CD4-positive, alpha-beta T cell treated with Interleukin-2 at 100 ng/mL for 4 hours (primary cell): ENCODE results near the gene EXOSC2.
A peak's percentile ranks its signal among the peaks of the same experiment; 100 is the strongest.
"Not testable (repeated sequence)": the region's sequence is repeated elsewhere in the genome, so short reads cannot be mapped to it uniquely, and the experiment has no call there.

Experiments
- DNase-seq: peaks from one replicate; pipeline ENCODE4 v3.0.0-alpha.2; 2020; ENCODE audit warnings: low spot score

Gene EXOSC2

DNA sequence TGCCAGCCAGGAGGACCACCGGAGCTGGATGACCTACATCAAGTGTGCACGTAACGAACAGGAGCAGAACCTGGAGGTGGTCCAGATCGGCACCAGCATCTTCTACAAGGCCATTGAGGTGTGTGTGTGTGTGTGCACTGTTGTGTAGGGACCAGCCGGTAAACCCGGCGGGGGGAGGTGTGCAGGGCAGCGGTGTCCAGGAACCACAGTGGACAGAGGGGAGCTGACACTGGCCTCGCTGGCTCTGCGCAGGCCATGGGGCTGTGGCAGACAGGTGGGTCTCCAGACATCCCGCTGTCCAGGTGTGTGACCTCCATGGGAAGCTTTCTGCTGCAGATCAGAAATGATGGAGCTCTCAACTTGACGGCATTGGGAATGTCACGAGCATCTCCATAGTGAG is 25.4 kb upstream of the EXOSC2 start:
- DNase-seq: no peak

DNA sequence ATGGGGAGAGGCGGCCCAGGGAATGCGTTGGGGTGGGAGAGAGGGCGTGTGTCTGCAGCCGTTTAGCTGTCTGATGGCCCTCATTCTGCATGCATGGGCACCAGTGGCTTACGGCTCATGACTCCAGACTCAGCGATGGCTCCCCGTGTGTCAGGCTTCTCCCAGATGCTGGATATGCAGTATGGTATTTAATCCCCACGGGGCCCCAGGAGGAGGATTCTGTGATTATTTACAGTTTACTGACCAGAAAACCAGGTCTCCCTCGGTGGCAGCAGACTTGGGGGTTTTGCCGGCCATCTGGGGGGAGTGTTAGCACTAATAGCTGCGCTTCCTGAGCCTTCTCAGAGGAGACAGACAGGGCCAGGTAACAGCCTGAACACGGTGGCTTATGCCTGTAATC is 24.9 kb upstream of the EXOSC2 start:
- DNase-seq: no peak

DNA sequence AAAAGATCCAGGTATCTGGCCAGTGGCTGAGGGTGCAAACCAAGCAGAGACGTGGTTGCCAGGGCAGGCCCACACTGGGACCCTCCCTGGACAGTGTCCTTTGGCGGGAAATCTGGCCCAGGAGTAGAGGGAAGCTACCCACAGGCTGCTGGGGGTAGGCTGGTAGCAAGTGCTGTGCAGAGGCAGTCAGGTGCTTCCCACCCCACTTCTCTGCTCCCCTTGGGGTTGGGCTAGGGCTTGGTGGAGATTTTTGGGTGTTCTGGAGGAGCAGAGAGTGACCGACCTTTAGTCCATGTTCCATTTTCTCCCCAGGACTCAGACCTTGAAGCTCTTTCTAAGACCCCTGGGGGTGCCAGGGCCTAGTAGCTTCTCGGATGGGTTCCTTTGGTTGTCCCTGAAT is 23.6 kb upstream of the EXOSC2 start:
- DNase-seq: no peak

DNA sequence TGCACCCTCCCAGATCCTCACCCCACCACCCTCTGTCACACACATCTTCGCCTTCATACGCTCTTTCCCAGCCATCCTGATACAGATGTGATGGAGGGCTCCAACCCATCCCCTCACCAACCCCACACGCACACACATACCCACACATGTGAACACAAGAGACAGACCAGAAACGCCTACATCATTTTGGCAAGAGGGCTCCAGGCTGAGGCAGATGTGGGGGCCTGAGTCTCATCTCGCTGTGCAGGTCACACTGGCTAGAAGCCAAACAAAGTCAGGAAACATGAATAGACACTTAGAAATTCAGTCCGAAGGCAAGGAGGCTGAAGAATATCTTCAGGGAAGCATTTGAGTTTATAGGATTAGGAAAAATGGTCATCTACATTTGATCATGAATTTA is 22.9 kb upstream of the EXOSC2 start:
- no peak for DNase-seq

DNA sequence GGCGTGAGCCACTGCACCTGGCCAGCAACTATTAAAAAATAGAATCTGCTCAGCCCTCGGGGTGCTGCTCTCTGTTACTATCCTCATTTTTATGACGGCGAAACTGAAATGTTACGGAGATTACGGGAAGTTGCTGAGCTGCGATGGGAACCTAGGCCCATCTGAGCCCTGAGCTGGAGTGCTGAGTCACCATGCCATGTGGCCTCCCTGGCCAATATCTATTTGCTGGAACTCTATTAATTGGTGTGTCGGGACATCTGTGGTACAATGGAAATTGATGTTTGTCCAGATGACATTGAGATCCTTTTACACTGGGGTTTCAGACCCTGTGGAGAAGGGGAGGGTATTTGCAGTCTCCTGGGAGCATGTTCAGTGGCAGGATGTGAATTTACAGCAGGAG is 21.1 kb upstream of the EXOSC2 start:
- DNase-seq: no peak

DNA sequence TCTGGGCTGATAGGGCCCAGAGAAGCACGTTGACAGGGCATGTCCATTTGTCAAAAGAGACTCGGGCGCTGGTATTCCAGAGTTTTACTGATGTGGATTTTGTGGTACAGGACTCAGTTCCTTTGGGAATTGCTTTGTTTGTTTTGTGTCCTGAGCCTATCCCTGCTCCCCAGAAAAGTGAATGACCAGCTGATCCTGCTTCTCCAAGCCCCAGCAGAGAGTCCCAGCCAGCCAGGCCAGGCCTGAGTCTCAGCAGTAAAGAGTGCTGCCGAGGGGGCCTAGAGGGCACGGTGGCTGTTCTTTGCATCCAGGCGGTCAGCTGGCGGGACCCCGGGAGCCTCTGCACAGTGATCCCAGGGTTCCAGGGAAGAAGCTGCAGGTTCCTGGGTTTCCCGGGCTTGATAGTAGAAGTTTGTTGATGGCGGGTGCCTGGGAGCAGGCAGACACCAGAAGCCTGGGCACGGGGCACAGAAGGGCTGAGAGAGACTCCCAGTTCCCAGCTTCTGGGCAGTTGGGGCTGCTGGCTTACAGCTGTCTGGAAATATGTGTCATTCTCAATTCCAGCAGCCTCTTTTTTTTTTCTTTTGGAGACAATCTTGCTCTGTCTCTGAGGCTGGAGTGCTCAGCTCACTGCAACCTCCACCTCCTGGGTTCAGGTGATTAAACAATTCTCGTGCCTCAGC is 20.5 kb upstream of the EXOSC2 start:
- no peak for DNase-seq

DNA sequence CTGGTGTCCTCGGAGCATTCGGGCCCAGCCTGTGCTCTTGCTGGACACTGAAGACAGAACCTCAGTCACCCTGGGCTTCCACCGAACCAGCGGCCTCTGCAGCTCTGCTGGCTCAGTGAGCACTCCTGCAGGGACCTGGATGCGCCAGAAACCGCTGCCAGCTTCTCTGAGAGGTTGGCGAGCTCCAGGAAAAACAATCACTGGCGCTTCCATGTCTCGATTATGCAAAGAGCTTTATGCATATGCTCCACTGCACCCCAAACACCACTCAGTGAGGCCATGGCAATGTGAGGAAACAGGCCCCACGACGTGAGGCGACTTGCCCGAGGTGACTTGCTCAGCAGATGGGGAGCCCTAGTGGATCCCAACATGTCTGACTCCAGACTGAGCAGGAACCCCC is 18.2 kb upstream of the EXOSC2 start:
- DNase-seq: no peak

DNA sequence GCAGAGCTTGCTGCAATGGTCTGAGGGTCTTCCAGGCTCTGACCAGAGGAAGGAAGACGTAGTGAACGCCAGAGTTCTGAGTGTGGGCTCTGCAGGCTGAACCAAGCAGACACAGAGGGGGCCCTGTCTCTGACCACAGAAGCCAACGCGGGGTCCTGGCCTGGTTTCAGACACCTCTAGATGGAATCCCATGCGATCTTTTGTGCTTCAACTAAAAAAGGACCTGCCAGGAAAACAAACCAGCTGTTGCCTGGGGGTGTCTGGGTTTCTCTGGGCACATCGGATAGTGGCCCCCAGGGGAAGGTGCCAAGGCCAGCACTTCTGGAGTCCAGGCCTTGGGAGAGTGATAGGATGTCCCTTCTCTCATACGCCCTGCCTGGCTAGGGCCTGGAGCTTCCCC is 16.3 kb upstream of the EXOSC2 start:
- DNase-seq: no peak

DNA sequence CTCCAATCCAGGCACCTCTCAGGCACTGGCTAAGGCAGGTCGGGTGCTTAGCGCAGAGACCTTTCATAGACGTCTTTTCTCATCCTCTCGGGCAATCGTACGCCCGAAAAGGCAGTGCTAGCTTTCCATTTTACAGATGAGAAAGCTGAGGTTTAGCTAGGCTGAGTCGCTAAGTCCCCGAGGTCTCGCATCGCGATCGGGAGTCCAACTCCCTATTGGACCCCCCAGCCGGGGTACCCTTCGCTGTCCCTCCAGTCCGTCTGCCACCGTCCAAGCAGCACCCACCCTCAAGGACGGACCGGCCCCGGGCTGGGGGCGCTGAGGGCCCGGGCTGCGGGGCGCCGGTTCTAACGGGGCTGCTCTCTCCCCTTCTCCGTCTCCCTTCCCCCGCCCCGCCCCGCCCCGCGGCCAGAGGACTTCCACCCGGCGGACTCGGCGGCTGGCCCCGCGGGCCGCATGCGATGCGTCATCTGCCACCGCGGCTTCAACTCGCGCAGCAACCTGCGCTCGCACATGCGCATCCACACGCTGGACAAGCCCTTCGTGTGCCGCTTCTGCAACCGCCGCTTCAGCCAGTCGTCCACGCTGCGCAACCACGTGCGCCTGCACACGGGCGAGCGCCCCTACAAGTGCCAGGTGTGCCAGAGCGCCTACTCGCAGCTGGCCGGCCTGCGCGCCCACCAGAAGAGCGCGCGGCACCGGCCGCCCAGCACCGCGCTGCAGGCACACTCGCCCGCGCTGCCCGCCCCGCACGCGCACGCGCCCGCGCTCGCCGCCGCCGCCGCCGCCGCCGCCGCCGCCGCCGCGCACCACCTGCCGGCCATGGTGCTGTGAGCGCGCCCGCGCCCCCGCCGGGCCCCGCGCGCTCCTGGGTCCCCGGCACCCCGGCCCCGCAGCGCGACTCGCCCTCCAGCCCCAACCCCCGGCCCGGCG is 12.5 kb upstream of the EXOSC2 start:
- peak; percentile 64 for DNase-seq

DNA sequence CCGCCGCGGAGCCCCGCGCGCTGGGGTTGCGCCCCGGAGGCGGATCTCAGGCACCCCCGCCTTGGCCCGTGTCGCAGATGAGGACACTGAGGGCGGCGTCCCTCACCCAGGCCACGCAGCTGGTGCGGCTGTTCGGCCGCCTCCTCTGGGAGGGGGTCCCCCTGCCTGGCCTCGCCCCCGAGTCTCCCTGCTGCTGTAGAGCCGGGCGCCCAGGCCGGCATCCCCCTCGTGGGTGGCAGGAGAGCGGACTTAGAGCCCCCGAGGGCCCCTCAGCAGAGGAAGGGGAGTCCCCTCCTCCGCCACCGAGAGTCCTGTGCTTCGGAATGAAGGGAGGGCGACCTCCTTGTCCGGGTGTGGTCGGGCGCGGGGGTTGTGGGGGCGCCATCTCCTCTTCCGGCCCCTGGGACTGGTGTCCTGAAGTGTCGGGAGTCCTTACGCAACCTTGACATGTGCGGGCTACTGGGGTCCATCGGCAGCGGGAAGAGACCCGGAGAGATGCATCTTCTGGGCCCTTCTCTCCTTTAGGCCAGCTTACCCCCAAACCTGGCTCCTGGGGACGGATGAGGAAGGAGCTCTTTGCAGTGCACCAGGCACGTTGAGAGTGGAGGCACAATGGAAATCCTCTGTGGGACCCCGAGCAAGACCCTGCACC is 11.7 kb upstream of the EXOSC2 start:
- DNase-seq: no peak

DNA sequence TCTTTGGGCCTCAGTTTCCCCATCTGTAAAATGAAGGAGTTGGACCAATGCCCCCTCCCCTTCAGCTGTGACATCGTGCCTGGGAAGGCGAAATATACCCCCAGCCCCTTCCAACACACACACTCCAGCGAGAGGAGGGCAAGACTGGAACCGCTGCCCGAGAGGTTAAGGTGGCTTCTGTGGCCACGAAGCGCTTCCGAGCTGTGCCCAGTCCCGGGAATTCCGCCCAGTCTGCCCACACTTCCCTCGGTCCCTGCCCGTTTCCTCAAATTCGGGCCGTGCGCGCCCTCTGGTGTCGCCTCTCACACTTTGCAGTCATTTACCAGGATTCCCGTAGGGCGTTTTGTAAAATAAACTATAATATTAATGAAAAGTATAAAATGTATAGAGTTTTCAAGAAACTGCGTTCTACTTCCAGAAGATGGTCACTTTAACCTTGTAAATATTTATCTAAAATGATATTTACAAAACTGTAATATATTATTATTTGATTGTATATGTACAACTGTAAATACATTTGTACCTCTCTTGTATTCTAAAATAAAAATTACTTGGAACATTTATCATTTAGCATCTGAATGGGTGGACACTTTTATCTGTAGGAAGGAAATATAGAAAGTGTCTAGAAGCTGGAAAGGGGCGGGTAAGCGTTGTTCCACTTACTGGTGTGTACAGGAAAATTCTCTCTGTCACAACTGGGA is 11.0 kb upstream of the EXOSC2 start:
- peak; percentile 61 for DNase-seq

DNA sequence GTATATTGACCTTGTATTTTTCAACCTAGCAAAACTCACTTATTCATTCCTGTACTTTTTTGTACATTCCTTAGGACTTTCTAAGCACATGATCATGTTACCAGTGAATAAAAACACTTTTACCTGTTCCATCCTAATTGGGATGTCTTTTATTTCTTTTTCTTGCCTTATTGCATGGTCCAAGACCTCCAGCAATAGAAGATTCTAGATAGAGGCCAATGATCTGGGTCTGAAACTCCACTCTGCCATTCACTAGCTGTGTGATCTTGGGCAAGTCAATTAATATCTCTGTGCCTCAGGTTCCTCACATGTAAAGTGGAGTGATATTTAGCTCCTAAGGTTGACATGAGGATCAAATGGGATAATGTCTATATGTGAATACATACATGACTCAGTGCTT is 8.5 kb upstream of the EXOSC2 start:
- DNase-seq: no peak

DNA sequence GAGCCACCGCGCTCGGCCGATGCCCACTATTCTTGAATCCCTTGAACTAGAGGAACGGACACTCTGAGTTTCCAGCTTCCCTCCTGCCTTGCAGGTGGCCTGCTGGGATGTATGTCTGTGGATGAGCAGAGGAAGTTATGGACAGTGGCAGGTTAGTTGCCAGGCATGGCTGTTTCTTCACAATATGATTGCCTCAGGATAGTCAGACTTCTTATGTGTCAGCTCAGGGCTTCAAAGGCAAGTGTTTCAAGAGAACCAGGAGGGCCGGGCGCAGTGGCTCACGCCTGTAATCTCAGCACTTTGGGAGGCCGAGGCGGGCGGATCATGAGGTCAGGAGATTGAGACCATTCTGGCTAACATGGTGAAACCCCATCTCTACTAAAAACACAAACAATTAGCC is 7.6 kb upstream of the EXOSC2 start:
- DNase-seq: not testable (repeated sequence)

DNA sequence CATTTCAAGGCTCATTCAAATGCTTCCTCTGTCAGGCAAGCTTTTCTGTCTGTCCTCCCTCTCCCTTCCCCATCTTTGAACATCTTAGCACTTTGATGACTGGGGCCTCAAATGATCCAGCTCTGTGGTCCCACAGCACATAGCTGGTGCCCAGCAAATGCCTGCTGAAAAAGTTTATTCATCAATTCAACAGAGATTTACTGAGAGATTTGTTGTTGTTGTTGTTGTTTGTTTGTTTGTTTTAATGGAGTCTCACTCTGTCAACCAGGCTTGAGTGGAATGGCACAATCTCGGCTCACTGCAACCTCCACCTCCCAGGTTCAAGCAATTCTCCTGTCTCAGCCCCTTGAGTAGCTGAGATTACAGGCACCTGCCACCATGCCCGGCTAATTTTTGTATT is 6.0 kb upstream of the EXOSC2 start:
- no peak for DNase-seq

DNA sequence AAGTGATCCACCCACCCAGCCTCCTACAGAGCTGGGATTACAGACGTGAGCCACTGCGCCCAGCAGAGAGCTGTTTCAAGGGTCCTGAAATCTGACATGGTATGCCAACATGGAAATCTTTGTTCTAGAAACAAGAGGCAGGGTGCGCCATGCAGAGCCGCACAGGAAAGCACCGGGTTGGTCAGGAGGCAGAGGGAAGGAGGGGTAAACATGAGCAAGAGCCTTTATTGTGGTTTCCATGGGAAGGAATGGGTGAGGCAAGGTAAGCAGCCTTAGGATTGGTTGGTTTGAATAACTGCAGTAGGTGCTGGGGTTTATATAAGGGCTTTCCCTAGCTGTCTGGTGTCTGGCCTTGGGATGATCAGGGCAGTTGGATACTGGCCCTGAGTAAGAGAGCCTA is 5.5 kb upstream of the EXOSC2 start:
- peak; percentile 39 for DNase-seq

DNA sequence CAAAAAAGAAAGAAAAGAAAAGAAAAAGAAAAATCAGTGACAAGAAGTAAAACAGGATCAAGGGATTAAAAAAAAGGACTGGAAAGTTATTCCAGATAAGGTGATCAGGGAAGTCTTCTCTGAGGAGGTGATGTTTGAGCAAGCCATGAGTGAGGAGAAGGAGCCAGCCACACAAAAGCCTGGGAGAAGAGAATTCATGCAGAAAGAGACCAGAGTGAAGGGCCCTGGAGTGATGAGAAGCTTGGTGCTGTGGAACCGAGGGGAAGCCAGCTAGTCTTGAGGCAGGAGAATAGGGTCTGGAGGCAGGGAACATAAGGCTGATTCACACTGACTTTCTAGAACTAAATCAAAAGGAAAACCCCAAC is 4.0 kb upstream of the EXOSC2 start:
- DNase-seq: no peak

DNA sequence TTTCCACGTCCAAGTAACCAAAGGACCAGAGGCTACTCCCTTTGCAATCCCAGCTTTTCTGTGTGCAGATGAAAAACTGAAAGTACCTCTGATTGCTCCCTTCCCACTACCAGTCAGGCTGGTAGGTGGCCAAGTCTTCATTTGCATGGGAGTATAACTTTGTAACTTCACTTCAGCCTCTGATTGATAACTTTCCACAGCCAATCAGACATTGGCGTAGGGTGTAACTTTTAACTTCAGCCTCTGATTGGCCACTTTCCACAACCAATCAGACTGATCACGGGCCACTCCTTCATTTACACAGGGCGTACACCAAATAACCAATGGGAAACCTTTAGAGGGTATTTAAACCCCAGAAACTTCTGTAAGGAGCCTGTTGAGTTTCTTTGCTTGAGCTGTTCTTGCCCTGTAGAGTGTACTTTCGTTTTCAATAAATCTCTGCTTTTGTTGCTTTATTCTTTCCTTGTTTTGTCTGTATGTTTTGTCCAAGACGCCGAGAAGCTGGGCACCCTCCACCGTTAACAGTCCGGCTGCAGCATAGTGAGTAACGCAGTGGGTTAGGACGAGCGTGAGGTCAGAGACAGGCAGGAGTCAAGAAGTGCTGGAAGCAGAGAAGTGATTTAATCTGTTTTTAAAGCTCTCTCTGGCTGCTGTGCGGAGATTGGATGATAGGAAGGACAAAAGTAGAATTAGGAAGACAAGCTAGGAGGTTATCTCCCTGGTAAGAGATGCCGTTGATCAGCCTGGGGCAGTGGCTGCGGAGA is 3.5 kb upstream of the EXOSC2 start:
- no peak for DNase-seq

DNA sequence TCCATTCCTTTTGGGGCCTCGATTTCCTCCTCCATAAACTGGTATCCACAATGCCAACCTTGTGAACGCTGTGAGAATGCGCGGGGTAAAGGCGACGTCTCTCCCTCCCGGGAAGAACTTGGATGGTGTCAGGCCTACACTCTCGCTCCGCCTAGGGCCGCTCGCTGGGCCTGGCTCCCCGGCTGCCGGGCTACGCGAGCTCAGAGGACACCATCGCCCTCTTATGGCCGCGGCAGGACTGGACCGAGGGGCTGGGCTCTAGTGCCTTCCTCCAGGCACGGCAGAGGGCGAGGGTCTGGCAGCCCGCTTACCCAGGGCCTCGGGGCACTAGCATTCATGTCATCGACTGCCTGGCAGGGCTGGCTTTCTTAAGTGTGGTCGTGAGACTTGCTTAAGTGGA is 1.3 kb upstream of the EXOSC2 start:
- no peak for DNase-seq

DNA sequence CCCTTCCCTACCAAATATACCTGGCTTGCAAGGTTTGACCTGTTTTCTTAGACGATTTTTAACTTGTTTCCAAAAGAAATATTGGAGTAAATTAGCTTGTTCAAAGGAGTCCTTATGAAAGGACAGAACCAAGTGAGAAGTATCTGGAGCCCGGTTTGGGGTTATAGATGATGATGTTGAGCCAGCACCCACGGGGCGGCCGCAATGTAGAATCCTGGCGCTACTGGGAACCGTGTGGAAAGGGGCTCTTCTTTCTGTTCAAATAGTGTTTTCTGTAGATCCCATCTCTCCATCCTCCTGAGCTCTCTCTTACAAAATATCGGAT is 517 bp upstream of the EXOSC2 start:
- no peak for DNase-seq

DNA sequence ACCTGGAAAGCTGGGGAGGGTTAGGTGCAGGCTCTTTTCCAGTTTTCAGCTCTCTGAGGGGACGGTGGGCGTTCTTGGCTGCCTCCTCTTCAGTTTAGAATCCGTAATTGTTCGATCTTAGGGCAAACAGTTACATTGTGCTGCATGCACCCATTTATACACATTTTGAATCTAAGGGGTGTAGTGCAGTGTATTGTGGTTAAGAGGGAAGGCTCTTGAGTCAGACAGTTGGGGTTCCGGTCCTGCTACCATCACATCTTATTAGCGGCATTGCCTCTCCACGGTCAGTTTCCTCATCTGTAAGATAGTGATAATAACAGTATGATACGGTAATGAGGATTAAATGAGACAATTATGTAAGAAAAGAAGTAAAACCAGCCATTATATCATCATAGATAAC is 625 bp downstream of the EXOSC2 start:
- no peak for DNase-seq

DNA sequence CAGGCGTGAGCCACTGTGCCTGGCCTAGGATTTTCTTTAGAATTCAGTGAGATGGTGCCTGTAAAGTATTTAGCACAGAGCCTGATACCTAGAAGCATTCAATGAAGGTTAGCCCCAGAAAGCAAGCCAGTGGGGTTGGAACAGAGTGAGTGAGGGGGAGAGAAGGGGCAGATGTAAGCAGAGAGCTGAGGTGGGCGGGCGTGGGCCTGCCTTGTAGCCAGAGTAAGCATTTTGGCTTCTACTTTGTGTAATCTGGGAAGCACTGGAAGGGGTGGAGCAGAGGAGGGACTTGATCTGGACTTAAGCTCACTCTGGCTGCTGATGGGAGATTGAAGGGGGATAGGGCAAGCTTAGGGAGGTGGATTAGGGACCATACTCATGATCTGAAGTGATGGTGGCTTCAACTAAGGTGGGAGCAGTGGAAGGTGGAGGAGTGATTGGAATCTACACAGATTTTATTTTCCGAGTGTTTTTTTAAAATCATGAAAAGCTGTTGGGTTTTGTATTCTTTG is 2.6 kb downstream of the EXOSC2 start:
- DNase-seq: no peak

DNA sequence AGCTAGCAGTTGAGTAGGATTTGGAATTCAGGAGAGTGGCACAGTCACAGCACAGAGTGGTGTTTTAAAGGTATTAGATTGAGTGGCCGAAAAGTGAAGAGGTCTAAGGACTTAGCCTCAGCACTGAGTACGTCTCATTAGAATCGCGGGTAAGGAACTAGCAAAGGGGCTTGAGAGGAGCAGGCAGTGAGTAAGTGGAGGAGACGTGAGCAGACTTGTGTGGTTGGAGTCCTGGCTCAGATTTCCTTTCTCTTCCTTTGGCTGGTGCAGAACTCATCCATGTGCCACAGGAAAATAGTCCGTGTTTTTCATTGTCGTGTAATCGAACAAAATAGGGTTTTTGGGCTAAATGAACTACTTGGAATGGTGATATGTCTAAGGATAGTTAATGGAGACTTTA is 3.4 kb downstream of the EXOSC2 start:
- DNase-seq: no peak
